HUDEP-2 (cell line): ENCODE results near the gene FASLG.

ENCODE experiments used
- DNase-seq, 76 experiments: peaks; one replicate each; lab custom pipeline; 2025; ENCODE audit not compliant: unreplicated experiment in 76 of 76; lab: John Stamatoyannopoulos, UW

FASLG gene

GRCh38 chr1:172642970-172643369, 15.9 kb upstream of the FASLG start:
- no peak for DNase-seq

GRCh38 chr1:172646653-172647052, 12.2 kb upstream of the FASLG start:
- DNase-seq = no peak

- no peak for DNase-seq
Measured at GRCh38 chr1:172647110-172647564, 11.8 kb upstream of the FASLG start.

- no peak for DNase-seq
Measured at GRCh38 chr1:172647987-172648386, 10.9 kb upstream of the FASLG start.

- DNase-seq = no peak
Measured at GRCh38 chr1:172650474-172651193, 8.3 kb upstream of the FASLG start.

GRCh38 chr1:172653015-172653709, 5.7 kb upstream of the FASLG start:
- no peak for DNase-seq

- DNase-seq = no peak
Measured at GRCh38 chr1:172654535-172654934, 4.4 kb upstream of the FASLG start.

GRCh38 chr1:172656576-172656975, 2.3 kb upstream of the FASLG start:
- no peak for DNase-seq

GRCh38 chr1:172657586-172657985, 1.3 kb upstream of the FASLG start:
- no peak for DNase-seq

GRCh38 chr1:172661107-172661506, 2.2 kb downstream of the FASLG start:
- DNase-seq = no peak

- DNase-seq = peak in 1 of 76 experiments; percentile 9
Measured at GRCh38 chr1:172662464-172663109, 3.7 kb downstream of the FASLG start.

- no peak for DNase-seq
Measured at GRCh38 chr1:172663732-172664131, 4.8 kb downstream of the FASLG start.

GRCh38 chr1:172668097-172668496, 9.2 kb downstream of the FASLG start:
- DNase-seq = no peak

- DNase-seq = no peak
Measured at GRCh38 chr1:172669011-172669410, 10.1 kb downstream of the FASLG start.

GRCh38 chr1:172670316-172670715, 11.4 kb downstream of the FASLG start:
- DNase-seq = no peak

- DNase-seq = no peak
Measured at GRCh38 chr1:172670791-172671190, 11.9 kb downstream of the FASLG start.

GRCh38 chr1:172671591-172671990, 12.7 kb downstream of the FASLG start:
- no peak for DNase-seq

GRCh38 chr1:172672720-172673119, 13.8 kb downstream of the FASLG start:
- no peak for DNase-seq

- no peak for DNase-seq
Measured at GRCh38 chr1:172673761-172674160, 14.9 kb downstream of the FASLG start.

- DNase-seq = no peak
Measured at GRCh38 chr1:172674831-172675613, 16.1 kb downstream of the FASLG start.
